ENCODE results near the gene ZNF516.
A peak's percentile ranks its signal among the peaks of the same experiment; 100 is the strongest.

The ZNF516 gene

DNA sequence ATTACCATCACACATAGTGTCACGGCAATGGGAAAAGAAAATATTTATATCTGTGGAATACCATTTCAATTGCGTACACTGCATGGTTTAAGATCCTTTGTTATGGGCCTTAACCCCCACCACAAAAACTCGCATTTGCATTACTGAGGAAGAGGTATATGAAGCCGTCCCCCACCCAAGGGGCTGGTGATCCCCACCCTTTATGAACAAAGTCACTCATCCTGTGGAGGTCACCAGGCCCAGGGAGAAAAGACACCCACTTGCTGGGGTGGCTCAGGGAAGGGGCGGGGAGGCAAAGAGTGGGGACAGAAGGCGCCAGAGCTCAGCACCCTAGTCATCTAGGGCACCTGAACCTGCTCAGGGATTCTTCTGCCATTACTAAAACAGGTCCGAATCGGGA is 133.8 kb downstream of the ZNF516 start:
- DNase-seq (ENCODE audit: low spot score): no peak

DNA sequence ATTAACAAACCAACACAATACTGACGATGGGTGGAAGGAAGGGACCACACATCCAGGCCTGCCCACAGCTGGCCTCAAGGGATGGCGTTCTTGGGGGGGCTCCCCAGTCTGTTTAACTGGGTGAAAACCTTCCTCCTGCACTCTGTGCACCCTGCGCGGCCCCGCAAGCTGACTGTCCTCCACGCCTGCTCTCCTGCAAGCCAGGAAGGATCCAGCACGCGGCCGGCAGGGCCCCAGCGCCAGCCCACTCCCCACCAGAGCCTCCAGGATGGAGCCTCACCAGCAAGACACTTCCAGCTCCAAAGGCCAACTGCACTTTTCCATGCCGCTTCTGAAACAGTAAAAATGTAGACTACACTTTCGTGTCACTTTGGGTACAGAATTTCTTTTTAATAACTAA is 135.1 kb downstream of the ZNF516 start:
- DNase-seq (ENCODE audit: low spot score): no peak

DNA sequence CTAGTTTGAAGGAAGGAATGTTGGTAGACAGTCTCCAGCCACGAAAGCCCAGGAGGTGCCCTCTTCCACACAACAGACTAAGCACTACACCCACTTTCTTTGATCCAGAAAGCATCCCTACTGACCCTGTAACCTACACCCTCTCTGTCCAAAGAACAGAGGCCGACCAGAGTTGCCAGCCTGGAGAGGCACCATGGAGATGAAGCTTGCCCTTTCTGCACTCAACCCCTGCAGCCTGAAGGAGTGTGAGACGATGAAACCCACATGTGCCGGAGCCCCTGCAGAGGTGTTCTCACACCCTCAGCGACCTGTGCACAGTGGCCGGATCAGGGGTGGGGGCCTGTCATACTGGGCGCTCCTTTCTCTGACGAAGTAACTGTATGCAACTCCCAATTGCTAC is 136.3 kb downstream of the ZNF516 start:
- DNase-seq (ENCODE audit: low spot score): no peak

DNA sequence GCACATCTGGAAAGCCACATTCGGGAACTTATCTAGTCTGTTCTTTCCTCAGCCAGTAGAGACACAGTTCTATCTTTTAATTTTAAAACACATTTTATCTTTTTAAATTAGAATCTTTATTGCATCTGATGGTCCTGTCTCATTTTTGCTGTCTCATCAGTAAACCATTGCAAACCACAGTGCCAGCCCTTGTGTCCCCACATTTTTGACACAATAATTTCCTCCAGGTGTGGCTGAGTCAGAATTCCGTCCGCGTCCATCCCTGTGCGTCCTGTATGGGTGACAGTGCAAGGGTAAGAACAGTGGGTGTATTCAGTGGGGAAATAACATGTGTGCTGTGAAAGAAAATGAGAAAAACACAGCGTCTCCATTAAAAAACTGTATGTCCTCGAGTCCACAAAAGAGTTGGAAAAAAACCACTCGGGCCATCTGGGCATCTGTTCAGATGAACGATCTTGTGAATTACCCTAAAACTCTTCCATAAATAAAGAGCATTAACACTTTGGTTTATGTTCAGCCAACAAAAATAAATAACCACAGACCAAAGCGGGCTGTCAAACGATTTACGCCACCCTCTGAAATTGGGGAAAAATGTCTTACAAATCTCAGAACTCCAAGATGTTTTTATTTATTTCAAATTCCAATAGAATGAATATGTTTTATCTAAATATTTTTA is 137.3 kb downstream of the ZNF516 start:
- no peak for DNase-seq (ENCODE audit: low spot score)

DNA sequence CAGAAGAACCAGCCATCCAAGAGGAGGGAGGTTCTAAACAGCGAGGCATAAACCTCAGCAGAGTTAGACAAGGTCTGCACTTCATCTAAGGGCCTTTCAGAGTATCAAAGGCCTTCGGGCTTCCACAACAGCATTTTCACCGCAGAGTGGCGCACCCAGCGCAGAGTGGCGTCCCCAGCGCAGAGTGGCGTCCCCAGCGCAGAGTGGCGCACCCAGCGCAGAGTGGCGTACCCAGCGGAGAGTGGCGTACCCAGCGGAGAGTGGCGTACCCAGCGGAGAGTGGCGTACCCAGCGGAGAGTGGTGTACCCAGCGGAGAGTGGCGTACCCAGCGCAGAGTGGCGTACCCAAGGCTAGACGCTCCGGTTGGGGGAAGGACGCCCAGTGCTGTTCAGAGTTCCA is 137.9 kb downstream of the ZNF516 start:
- DNase-seq (ENCODE audit: low spot score): no peak

DNA sequence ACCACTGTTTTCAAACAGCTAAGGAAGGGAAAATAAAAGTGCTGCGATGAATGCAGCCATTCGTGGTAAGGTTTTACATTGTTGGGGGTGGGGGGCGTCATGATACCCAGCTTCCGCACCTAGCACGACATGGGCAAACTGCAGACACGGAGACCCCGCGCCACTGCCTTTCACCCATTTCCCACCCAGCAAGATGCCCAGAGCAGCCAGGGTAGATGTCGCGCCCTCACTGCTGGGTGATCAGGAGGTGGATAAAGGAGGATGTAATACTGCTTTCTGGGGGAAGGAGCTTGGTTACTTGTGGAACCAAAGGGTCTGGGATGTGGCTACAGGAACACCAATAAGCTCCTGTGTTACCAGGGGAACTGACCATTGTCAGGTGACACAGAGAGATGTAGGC is 138.4 kb downstream of the ZNF516 start:
- no peak for DNase-seq (ENCODE audit: low spot score)

DNA sequence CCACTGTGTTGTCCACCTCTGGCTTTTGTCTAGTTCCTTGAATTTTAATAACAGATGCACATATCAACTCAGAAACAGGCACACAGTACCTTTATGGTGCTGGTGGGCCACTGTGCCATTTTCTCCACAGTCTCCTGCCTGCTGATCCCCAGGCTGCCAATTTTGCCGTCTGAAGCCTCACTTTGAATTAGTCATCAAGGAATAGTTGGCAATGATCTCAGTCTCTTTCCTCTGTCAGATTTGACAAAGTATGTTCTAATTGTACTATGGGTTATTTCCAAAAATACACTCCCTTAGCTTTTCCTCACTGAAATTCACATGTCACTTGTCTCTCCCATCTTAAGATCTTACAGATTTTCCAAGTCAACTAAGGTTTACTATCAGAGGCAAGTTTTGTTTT is 140.7 kb downstream of the ZNF516 start:
- no peak for DNase-seq (ENCODE audit: low spot score)

DNA sequence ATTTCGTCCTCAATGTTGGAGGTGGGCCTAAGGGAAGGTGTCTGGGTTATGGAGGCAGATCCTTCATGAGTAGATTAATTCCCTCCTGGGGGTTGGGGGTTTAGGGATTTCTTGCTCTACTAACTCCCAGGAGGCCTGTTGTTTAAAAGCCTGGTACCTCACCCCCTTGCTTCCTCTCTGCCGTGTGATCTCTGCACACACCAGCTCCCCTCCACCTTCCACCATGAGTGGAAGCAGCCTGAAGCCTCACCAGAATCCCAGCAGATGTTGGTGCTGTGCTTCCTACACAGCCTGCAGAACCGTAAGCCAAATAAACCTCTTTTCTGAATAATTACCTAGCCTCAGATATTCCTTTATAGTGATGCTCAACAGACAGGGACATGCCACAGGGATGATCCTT is 141.5 kb downstream of the ZNF516 start:
- DNase-seq (ENCODE audit: low spot score): no peak

DNA sequence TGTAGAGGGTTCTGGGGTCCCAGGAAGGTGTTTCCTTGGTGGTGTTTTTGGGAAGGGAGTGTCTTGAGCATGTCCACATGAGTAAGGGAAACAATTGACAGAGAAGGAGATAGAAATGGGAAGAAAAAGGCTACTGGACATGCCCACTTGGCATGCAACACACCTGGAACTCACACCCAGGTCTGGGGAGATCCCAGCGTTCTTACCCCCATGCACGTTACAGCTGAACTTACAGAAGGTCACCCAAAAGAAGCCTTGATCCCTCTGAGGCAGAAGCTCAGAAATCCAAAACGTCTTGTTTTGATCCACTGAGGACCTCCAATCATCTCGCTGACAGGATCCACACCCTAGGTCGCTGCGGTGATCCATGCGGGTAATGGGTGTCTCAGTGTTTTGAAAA is 142.0 kb downstream of the ZNF516 start:
- DNase-seq (ENCODE audit: low spot score): no peak

DNA sequence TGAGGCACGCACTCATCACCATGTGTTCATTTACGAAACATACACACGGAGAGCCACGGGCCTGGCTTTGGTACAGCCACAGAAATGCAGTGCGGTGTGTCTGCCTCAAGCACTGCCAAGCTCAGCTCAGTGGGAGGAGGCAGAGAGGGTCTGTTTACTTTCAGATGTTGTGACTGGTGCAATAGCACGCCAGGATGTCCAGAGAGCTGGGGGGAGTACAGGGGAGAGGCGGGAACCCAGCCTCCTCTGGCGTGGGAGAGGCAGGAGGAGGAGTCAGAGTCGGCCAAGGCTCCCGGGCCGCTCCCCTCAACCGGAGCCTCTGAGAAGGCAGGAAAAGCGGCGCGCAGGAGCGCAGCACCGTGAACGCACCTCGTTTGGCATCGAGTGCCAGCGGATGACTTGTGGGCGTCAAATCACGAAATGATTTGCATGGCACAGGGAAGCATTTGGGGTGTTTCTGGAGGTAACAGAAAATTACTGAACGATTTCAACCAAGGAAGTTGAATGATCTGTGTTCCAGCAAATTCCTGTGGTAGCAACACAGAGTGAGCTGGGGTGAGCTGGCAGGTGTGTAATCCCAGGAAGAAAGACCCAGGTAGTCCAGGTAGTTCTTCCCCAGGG is 143.0 kb downstream of the ZNF516 start:
- no peak for DNase-seq (ENCODE audit: low spot score)

DNA sequence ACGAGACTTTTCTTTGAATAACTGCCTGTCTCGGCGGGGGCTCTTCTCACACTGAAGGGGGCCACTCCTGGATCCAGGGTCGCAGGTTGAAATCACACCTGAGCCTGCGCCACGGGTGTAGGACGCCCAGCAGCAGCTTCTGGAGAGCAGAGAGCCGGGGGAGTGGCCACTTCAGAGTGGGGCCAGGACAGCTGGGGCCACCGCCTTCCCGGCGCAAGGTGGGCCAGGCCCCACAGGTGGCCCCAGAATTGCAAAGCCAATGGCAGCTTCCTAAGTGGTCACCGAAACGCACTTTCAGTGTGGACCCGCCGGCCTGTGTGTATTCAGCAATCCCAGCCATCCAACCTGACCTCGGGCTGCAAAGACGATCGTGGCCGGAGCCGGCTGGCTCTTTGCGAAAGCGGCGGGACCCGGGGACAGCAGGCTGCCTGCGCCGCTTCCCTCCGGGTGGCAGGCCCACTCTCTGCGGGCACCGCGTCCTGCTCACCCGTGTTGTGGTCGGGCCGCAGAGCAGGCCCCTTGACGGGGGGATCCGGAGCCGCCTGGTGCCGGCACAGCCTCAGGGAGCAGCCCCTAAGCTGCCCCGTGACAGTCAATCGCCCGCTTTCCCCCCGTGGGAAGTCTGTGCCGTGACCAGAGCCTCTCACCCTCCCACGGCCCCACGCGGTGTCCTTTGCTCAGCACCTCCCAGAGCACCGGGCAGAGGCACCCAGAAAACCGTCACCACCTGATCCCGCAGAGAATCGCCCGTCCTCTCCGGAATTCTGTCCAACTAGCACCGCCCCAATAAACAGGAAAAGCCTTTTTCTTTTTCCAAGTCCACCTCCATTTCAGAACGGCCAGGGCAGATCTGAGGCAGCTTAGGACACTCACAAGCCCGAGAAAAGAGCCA is 144.7 kb downstream of the ZNF516 start:
- no peak for DNase-seq (ENCODE audit: low spot score)

DNA sequence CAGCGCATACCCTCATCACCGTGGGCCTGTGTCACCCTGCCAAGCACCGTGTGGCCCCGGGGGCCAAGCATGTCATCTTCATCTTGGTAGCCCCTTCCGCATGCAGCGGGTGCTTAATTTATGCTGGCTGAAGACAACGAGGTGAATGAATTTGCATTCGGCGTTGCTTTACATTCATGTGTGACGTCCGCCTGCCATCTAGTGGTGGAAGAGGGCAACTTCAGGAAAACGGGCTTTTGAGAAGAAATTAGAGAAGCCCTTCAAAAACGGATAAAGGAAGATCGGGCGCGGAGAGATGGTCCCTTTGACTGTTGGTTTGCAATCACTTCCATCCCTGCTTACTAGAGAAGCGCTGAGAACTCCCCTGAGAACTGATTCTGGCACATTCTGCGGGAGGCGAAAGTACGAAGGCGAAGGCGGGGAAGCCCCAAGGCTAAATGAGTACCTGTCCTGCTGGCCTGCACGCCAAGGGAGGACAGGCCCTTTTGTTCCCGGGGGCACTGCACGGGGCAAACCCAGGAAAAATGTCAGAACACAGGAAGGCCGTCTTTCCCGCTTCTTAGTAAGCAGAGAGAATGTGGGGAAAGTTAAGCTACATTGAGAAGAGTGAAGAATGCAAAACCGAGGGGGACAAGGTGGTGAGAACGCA is 145.9 kb downstream of the ZNF516 start:
- peak; percentile 49 for DNase-seq (ENCODE audit: low spot score)

DNA sequence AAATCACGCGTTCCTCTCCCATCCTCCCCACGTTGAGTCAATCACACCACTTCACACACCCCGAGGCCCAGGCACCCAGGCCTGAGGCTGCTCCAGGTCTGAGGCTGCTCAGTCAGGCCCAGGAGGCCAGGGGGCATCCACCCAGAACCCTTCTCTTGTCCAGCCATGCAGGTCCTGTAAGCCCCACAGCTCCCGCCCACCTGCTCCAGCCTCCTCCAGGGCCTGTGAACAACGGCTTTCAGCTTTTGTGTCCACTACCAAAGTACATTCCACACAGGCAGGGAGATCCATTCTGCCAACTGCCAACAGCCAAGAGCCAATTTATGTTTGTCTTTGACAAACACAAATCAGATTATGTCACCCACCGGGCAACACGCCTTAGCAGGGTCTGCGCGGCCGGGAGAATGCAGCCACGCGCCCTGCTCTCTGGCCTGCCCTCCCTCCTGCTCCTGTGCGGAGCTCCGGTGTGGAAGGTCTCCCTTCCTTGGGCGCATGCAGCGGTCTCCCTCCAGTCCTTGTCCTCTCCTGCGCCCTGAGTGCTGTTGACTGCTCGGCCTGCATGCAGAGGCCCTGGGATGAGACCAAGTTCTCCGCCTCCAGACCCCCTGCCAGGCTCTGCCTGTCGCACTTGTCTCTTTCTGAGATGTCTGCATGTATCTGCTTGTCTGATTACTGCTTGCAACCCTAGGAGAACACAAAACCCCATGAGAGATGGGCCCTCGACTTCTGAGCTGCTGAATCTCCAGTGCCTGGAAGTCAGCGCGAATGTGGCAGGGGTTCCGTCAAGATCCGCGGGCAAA is 146.6 kb downstream of the ZNF516 start:
- no peak for DNase-seq (ENCODE audit: low spot score)

DNA sequence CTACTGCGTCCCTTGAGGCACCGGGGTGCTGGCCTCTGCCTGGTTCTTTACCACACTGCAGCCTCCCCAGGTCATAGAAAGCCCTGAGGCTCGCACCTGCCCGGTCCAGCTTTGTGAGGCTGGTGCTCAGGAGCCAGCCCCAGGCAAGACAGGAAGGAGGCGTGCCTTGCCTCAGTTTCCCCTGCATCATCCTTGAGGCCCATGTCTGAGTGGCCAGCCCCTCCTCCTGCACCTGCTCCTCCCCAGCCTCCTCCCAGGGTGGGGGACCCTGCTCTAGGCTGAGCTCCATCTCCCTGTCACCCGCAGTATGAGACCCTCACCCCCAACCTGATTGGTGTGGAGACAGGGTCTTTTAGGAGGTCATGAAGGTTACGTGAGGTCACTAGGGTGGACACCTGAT is 147.7 kb downstream of the ZNF516 start:
- DNase-seq (ENCODE audit: low spot score): no peak

DNA sequence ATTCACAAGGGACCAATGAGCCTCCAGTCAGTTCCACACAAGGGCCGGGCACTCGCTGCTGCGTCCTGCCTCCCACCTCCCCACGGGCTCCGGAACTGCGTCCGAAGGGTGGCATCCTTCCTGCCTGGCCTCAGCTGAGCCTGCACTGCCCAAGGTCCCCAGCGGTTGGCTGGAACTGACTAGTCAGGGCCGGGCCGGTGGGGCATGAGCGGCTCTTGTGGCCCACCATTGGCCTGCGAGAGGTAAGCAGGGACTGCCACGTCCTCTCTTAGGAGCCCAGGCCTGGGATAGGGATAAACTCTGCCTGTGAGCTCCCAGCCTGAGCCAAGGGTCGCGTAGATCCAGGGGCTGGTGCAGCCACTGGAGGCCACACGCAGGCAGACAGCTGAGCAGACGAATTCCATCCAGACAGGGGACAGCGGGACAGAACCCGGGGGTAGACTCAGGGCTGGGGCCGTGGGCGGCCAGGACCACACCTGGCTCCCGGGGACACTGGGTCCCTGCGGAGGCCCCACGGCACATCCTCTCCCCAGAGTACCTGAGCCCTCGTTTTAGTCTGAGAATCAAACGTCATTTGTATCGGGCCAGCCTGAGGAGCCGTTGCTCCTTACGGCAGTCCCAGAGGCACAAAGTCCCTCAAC is 148.4 kb downstream of the ZNF516 start:
- DNase-seq (ENCODE audit: low spot score): no peak

DNA sequence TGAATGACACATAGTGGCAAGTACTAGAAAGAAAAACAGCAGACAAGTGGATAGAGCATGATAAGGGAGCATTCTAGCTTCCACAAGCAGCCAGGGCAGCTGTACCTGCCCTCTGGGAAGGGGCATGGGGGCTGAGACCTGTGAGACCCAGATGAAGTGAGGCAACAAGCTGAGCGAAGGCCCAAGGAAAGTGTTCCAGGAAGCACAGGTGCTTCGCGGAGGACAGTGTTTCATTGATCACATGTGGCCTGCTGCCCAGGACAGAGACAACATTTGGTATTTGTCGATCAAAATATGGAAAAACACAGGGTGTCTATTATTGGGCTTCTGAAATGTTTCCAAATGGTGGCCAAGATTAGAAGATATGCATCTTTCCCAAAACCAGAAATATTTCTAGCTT is 149.1 kb downstream of the ZNF516 start:
- DNase-seq (ENCODE audit: low spot score): no peak

DNA sequence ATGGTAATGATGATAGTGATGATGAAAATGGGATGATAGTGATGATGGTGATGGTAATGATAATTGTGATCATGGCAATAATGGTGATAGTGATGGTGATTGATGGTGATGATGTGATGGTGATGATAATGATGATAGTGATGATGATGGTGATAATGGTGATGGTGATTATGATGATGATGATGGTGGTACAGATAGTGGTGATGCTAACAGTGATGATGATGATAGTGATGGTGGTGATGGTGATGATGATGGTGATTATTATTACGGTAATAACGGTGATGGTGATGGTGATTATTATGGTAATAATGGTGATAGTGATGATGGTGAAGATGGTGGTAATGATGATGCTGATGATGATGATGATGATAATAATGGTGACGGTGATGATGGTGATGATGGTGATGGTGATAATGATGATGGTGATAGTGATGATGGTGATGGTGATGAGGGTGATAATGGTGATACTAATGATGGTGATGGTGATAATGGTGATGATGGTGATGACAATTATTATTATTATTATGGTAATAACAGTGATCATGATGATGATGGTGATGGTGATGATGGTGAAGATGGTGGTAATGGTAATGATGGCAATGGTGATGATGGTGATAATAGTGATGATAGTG is 151.0 kb downstream of the ZNF516 start:
- DNase-seq (ENCODE audit: low spot score): no peak

DNA sequence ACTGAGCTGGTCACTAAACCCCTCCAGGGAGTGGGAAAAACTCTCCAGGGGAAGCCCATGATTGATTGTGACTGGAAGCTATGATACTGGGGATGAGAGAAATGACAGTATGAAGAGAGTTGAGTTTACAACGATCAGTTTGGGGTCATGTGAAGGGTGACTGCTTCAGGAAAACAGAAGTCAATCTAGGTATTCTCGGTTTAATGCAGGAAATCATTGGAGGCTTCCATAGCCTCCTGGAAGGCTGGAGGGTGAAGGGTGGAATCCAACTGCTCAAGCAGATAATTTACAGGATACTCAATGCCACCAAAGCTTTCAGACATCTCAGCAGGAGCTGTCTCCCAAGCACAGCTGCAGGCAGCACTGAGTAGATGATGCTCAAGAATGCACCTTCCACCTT is 154.6 kb downstream of the ZNF516 start:
- no peak for DNase-seq (ENCODE audit: low spot score)

DNA sequence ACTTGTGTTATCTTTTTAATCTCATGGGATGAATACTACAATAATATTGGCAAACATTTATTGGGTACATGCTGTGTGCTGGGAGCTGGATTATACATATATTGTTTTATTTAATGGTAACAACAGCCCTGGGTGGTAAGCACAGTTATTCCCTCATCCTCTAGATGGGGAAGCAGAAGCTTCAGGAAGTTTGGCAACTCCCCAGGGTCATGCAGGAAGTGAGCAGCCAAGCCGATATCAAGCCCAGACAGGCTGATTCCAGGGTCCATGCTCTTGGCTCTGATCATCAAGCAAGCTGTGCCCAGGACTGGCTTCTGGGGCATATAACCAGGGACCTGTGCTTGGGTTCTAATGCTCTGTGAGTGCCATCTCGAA is 155.8 kb downstream of the ZNF516 start:
- no peak for DNase-seq (ENCODE audit: low spot score)

DNA sequence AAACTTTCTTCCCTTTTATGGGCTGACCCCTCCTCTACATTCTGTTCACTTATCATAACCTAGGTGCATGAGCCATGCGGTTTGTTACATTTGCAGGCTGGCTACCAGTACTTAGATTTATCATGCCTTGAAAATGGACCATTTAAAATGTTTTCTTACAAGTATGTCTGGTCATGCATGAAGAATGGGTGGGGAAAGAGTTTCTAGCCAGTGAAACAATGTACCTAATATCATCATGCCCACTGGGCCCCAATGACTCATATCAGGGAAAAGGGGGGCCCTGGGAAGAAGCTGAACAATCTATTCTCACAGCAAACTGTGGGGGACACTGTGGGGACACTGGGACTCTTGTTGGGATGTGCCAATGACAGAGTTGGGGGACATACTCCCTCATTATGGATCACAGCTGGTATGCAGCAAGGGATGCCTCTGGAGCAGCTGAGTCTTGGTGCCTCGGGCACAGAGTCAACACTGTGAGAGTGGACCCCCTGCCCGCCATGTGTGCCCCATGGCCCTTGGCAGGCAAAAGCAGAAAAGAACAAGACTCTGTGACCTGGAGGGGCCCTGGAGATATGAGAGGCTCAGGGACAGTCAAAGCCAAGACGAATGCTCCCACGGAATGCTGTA is 156.3 kb downstream of the ZNF516 start:
- no peak for DNase-seq (ENCODE audit: low spot score)
